COLO668 (cell line): ENCODE results near the gene DDX27.

Experiments
- DNase-seq: peaks from one replicate; lab custom pipeline; 2025; ENCODE audit not compliant: unreplicated experiment; lab: John Stamatoyannopoulos, UW

DDX27 gene

DNA sequence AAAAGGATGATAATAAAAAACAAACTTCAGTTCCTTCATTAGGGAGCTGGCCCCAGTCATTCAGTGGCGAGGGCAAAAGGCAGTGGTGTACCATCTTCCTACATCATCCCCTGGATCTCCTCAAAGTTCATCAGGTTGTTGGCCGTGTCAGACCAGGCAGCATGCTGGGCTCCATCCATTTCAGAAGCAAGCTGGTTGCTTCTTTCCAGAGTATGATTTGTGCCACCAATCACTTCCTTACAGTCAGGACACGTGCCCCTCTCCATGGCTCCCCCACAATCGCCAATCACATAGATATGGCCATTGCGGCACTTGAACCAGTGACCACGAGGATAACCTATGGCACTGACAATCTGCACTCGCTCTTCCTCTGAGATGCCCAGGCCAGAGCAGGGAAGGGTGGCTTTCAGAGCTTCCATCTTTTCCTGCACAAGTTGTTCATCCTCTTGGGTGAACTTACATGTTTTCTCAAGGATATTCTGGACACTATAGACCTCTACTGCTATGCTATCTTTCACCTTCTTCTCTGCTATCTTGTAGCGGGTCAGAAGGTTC is 28.0 kb downstream of the DDX27 start:
- DNase-seq, result no peak

DNA sequence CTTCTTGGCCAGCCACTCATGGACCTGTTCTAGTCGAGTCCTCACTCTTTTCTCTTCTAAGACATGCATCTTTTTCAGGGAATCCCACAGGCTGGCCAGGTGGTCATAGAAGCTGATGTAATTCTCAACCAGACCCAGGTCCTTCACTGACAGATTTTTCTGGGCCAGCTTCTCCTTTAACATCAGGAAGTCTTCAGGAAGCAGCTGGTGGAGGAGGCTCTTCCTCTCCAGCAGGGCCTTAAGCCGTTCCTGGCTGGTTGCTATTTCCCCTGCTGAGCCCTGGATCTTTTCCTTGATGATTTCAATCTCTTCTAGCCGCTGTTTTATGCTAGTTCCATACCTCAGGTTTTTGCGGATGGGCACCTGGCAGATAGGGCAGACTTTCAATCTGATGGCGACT is 28.6 kb downstream of the DDX27 start:
- no peak for DNase-seq

DNA sequence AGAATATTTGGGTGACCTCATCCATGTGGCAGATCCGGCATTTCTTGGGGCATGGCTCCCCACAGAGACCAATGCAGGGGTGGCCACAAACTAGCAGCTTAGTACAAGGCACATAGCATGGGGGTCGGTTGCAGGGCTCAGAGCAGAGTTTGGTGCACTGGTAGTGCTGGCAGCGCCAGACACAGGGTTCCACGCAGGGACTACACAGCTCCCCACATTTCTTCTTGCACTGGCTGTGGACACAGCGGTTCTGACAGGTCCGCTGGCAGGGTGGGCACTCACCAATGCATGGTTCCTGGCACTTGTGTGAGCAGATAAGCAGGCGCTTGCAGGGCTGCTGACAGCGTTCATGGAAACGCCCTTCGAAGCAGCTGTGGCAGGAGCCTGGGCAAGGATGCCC is 29.1 kb downstream of the DDX27 start:
- DNase-seq, result no peak

DNA sequence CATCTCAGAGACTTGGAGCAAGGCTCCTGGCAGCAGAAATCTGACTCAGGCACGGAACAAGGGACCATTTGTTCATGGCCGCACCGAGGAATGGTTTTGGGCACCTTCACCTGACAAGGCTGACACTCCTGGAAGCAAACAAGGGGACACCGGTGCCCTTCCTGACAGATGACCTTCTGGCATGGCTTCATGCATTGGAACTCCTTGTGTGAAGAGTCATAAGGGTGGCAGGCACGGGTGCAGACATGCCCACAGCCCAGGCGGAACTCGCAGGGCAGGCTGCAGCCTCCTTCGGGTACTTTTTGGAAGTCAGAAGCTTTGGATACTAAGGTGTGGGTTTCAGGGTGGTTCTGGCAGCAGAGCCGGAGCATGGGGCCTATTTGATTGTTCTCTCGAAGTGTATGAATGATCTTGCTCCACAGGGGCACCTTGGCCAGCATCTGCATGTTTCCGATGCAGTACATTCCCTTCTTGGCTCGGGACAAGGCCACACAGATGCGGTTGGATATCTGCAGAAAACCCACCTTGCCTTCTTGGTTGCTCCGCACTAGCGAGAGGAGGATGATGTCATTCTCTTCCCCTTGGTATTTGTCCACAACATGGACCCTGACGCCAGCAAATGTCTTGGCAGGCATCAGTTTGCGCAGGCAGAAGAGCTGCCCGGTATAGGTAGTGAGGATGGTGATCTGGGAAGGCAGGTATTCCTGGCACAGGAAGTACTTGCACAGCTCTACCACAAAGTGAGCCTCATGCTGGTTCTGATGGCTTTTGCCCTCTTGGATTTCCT is 29.9 kb downstream of the DDX27 start:
- DNase-seq, result no peak

DNA sequence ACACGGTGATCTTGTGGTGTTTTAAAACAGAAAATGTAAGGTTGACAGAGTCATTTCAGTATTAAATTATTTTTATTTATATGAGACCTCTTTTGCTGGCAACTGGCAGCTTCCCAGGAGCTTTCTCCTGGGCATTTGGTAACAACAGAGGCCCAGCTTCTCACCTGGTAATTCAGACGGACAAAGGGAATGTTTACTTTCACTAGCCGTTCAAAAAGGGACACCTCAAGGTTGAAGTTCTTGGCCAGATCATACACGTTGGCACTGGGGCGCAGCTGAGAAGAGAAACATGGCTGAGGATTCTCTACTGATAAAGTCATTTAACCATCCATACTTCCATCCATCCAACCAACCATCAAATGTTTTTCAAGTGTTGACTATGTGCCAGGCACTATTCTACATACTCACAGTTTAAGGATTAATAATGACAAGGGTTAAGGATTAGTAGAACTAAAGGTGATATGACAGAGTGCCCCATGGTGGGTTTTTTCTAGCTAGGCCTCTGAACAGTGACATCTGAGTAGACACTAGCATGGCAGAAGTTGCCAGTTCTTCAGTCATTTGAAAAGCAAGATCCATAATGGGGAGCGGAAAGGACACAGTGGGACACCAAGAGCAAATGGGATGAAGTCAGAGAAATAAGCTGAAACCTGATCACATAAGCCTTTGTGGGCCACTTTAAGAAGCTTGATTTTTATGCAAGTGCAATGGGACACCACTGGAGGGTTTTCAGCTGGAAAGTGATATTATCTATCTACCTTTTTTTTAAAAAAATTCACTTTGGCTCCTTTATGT is 33.5 kb downstream of the DDX27 start:
- DNase-seq, result no peak

DNA sequence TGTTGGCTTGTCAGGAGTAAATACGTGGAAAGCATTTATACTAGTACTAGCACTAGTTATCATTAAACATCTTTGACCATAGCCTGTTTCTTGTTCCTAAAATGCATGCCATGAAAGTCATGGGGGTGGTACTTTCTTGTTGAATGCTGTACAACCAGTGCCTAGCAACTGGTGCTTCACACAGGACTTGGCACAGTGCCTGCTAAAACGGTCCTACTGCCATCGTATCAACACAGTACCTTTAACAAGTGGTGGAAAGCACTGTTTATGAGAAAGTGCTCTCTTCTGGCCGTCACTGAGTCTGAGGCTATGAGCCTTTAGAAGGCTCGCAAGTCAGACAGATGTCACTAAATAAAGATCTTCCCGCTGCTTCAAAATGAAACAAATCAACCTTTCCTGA is 37.0 kb downstream of the DDX27 start:
- no peak for DNase-seq

DNA sequence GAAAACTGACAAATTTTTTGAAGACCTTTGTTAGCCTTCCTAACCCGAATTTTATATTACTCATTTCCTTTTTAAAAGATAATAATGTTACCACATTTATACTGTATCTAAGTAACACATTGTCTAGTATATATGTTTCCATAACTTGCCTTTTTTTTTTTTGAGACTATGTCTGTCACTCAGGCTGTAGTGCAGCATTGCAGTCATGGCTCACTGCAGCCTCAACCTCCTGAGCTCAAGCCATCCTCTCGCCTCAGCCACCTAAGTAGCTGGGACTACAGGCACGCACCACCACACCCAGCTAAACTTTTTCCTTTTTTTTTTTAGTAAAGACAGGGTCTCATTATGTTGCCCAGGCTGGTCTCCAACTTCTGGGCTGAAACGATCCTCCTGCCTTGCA is 40.1 kb downstream of the DDX27 start:
- no peak for DNase-seq

DNA sequence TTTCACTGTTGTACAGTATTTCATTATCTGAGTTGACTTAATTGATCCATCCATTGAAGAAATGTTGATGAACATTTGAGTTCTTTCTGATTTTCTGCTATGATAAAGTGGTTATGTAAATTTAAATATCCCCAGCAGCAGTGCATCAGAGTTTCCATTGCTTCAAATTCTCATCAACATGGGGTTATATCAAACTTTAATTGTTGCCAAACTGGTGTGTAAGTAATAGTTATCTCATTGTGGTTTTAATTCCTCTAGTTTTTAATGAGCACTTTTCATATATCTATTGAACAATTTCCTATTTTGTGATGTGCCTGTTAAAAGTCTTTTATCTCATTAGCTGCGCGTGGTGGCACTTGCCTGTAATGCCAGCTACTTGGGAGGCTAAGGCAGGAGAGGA is 40.6 kb downstream of the DDX27 start:
- no peak for DNase-seq

DNA sequence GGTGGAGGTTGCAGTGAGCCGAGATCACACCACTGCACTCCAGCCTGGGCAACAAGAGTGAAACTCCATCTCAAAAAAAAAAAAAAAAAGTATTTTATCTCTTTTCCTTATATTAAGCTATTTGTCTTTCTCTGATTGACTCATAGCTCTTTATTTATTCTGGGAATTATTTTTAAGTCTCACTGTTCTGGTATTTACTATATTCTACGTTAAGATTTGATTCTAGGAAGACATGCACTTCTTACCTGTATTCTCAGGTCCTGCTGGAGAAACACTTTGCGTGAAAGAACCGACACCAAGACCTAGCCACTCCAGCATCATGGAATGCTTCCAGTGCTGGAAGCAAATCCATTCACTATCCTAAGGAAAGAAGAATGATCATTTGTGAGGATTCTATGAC is 41.0 kb downstream of the DDX27 start:
- no peak for DNase-seq

DNA sequence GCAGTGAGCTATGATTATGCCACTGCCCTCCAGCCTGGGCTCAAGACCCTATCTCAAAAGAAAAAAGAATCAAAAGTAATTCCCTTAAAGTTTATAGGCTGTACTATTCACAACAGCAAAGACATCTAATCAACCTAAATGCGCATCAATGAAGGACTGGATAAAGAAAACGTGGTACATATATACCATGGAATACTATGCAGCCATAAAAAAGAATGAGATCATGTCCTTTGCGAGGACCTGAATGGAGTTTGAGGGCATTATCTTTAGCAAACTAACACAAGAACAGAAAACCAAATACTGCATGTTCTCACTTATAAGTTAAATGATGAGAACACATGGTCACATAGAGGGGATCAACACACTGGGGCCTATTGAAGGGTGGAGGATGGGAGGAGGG is 42.0 kb downstream of the DDX27 start:
- DNase-seq, result no peak

DNA sequence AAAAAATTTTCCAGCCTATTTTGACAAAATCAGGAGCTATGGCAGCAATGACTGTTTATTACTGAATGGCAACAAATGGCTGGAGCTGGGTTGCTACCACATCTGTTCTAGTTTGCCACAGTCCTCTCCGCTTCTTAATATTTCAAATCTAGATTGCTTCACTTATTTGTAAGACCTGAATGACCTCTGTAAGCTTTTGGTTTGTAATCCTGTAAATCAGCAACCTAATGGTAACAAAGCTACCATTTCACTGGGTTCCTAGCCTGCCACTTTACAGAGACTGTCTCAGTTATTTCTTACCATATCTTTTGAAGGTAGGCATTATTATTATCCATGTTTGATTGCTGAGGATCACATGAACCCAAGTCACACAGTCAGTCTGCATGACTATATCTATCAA is 43.2 kb downstream of the DDX27 start:
- no peak for DNase-seq

DNA sequence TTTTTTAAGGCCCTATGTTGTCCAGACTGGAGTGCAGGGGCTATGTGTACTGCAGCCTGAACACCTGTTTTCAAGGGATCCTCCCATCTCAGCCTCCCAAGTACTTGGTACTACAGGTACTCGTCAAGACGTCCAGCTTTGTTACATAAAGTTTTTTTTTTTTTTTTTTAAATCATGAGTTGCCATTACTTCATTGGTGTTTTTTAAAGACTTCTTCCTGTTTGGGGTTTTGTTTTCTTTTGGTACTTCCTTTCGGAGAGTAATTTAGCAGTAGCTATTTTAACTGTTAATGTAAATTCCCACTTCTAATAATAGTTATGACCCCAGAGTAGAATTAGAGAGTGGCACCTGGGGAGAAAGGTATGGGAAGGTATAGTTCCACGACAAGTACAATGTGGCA is 48.1 kb downstream of the DDX27 start:
- no peak for DNase-seq

DNA sequence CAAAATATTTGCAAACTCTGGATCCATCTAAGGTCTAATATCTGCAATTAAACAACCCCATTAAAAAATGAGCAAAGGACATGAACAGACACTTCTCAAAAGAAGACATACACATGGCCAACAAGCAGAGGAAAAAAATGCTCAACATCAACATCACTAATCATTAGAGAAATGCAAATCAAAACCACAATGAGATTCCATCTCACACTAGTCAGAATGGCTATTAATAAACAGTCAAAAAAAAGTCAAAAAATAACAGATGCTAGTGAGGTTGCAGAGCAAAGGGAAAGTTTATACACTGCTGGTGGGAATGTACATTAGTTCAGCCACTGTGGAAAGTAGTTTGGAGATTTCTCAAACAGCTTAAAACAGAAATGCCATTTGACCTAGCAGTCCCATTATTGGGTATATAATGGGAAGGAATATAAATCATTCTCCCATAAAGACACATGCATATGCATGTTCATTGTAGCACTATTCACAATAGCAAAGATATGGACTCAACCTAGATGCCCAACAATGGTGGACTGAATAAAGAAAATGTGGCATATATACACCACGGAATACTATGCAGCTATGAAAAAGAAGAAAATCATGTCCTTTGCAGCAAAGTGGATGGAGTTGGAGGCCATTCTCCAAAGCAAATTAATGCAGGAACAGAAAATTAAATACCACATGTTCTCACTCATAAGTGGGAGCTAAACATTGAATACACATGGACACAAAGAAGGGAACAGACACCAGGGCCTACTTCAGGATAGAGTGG is 49.6 kb downstream of the DDX27 start:
- no peak for DNase-seq

DNA sequence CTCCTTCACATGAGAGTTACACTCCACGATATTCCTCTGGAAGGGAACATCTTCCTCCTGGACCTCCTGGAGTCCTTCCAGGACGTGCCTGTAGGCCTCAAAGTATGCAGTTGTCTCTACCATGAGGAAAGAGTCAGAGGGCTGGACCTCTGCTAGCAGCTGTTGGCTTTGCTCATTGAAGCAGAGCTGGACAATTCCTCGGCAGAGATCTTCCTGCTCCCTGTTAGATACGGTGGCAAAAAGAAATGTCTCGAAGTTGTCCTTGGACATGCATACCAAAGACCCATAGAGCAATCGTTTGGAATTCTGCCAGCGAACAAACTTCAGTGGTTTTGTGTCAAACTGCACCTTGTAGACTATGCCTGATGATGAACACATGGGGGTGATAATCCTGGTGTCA is 51.0 kb downstream of the DDX27 start:
- DNase-seq, result no peak

DNA sequence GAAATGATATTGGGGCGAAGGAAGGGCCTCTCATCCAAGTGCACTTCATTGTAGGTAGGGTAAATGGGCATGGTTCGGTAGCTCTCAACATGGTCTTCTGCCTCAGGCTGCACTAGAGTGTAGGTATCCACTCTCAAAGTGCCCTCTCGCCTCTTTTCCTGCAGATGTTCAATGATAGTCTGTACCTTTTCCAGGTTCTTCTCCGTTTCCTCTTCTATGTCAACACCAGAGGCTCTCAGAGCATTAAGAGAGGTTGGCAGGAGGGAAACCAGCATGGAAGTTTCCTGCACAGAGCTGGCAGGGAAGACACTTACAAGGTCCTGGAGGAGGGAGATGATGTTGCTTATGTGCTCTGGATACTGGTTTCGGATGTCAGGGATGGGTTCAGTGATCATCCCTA is 51.5 kb downstream of the DDX27 start:
- no peak for DNase-seq

DNA sequence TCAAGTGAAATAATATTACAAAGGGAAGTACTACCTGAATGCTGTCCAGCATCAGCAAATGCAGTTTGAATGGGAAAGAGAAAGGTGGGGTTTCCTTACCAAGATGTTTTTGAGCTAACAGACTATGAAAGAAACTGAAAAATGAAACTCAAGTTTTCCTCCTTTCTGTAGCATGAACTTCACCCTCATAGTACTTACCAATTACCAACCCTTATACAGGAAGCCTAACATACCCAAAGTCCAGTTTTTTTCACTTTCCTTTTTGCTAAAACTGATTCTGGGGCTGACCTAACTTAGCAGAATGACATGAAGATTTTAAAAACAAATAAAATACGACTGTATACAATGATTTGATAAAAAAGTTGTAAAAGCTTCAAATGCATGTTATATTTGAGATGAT is 53.4 kb downstream of the DDX27 start:
- DNase-seq, result no peak

DNA sequence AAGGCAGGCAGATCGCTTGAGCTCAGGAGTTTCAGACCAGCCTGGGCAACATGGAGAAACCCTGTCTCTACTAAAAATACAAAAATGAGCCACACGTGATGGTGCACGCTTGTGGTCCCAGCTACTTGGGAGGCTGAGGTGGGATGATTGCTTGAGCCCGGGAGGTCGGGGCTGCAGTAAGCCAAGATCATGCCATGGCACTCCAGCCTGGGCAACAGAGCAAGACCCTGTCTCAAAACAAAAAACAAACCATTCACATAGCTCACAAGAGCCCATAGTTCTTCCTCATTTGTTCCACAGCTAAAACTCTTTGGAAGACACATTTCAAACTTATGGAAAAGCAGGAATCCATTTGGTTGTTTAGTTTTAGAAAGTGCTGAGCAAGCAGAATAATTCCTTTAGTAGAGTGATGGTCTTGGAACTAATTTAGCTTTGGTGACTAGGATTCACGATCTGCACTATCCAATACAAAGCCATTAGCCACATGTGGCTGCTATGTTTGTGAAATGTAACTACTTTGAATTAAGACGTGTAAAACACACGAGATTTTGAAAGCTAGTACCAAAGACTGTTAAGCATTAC is 54.6 kb downstream of the DDX27 start:
- no peak for DNase-seq

DNA sequence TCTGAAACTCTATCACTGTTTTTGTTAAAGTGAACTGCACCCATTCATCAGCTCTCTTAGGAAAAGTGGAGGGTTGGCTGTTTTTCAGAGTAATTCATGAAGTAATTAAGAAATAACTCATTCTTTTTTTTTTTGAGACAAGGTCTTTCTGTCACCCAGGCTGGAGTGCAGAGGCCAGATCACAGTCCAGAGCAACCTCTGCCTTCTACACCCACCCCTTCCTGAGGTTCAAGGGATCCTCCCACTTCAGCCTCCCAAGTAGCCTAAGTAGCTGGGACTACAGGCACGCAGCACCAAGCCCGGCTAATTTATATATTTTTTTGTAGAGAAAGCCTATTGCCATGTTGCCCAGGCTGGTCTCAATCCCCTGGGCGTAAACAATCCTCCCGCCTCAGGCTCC is 56.0 kb downstream of the DDX27 start:
- no peak for DNase-seq

DNA sequence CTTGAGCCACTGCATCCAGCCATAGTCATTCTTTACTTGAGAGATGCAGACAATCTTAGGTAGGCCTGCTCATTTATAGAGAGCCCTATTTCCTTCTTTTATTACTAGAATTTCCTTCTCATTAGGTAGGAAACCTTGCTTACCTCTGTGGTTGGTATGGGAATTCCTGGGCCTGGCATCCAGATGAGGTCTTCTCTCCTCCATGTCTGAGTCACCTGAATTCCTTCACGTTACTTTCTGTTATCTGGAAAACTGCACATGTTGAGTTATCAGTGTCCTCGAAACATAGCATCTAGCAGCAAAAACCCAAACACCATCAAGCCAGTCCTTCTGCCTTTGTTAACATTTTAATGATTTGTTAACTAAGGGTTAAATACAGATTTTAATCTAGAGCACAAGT is 56.4 kb downstream of the DDX27 start:
- no peak for DNase-seq

DNA sequence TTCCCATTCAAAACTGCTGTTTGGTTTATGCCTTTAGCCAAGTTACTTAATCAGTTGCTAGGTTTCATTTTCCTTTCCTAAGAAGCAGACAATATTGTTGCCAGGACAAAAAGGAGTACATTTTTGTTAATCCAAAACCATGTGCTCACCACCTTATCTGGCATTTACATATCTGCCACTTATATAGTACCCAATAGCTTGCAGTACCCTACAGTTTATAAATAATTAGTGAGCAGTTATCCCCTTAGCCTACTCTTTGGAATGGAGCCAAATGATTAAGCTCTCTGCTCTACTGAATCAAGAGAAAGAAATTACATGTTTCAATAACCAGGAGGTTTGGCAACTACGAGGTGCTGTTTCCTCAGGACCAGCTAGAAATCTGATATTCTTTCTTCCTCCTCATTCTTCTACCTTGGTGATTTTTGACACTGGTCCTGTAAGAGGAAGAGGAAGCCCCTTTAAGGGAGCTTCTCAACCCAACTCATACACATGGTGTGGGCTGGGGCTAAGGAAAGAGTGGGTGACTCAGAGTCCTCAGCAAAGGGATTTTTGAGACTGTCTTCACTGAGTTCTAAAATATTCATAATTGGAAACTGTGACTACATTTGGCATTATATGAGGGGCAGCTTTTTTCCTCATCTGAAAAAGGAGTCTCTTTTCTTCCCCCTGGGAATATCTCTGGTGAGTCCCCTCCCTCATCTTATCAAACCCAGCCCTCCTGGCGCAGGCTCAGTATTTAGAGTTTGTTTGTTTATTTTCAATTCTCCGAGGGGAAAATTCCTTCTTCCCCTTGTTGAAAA is 57.1 kb downstream of the DDX27 start:
- no peak for DNase-seq
